Neutrophil (primary cell): Measurements from ENCODE around the gene SCTR.

Source experiments
- H3K27ac ChIP-seq: fragments of 200-600 bp; sonication (generic); 2 replicates; pipeline ENCODE4 v1.5.1; 2016; ENCODE audit warnings: mild to moderate bottlenecking, moderate library complexity
- H3K27me3 ChIP-seq: fragments of 200-600 bp; sonication (generic); 2 replicates; pipeline ENCODE4 v1.6.0; 2016; ENCODE audit warnings: mild to moderate bottlenecking
- H3K36me3 ChIP-seq: fragments of 200-600 bp; sonication (generic); 2 replicates; pipeline ENCODE4 v1.5.1; 2017
- H3K4me1 ChIP-seq, 2 experiments: fragments of 200-600 bp in 1 of 2; sonication (generic) in 1 of 2; 1 replicate in 1 of 2; 2 replicates in 1 of 2; pipeline versions ENCODE4 v1.5.1 to v1.6.1; 2013 to 2016; ENCODE audit warnings: low read depth in 1 of 2, low read length in 1 of 2, mild to moderate bottlenecking in 1 of 2, moderate library complexity in 1 of 2; ENCODE audit not compliant: control insufficient read depth in 1 of 2, insufficient read depth in 1 of 2
- H3K4me3 ChIP-seq, 2 experiments: fragments of 200-600 bp in 1 of 2; sonication (generic) in 1 of 2; 1 replicate in 1 of 2; 2 replicates in 1 of 2; pipeline ENCODE4 v1.5.1; 2013 to 2016; ENCODE audit warnings: low read depth in 1 of 2, low read length in 1 of 2, mild to moderate bottlenecking in 1 of 2, moderate library complexity in 1 of 2
- H3K9me3 ChIP-seq: fragments of 200-600 bp; sonication (generic); 2 replicates; pipeline ENCODE4 v1.5.1; 2016
- CTCF ChIP-seq: fragments of 200-600 bp; sonication (generic); IDR thresholded peaks from 2 replicates; pipeline ENCODE4 v1.5.1; 2016; ENCODE audit warnings: antibody characterized with exemption

The SCTR gene

GRCh38 chr2:119435953-119436297, 88.4 kb downstream of the SCTR start:
- no peak overlapping the region for H3K4me3 ChIP-seq
- no peaks in the 10 kb centered on the region for H3K36me3 ChIP-seq
- peaks cover 38% of the 10 kb centered on the region for H3K27me3 ChIP-seq
- H3K9me3 ChIP-seq = no peaks in the 10 kb centered on the region
- H3K4me1 ChIP-seq = peaks cover 6 to 13% of the 10 kb centered on the region in 2 experiments
- no peak for TF ChIP-seq CTCF
- no peak overlapping the region for H3K27ac ChIP-seq

GRCh38 chr2:119435081-119435952, 89.0 kb downstream of the SCTR start:
- peaks cover 6 to 13% of the 10 kb centered on the region in 2 experiments for H3K4me1 ChIP-seq
- H3K27me3 ChIP-seq = peaks cover 45% of the 10 kb centered on the region
- TF ChIP-seq CTCF = no peak

GRCh38 chr2:119434664-119435063, 89.6 kb downstream of the SCTR start:
- no peak overlapping the region for H3K4me3 ChIP-seq

More at GRCh38 chr2:119435081-119435952, 89.0 kb downstream of the SCTR start:
- H3K9me3 ChIP-seq = no peaks in the 10 kb centered on the region
- H3K36me3 ChIP-seq = no peaks in the 10 kb centered on the region
- no peak overlapping the region for H3K27ac ChIP-seq
- no peak overlapping the region for H3K4me3 ChIP-seq

GRCh38 chr2:119433636-119434327, 90.5 kb downstream of the SCTR start:
- peaks cover 6 to 13% of the 10 kb centered on the region in 2 experiments for H3K4me1 ChIP-seq
- H3K36me3 ChIP-seq = no peaks in the 10 kb centered on the region
- H3K9me3 ChIP-seq = no peaks in the 10 kb centered on the region
- no peak overlapping the region for H3K4me3 ChIP-seq
- TF ChIP-seq CTCF = no peak
- no peak overlapping the region for H3K27ac ChIP-seq
- H3K27me3 ChIP-seq = peaks cover 60% of the 10 kb centered on the region

More at GRCh38 chr2:119434664-119435063, 89.6 kb downstream of the SCTR start:
- Histone ChIP-seq H3K4me1 (peaks cover 6 to 13% of the 10 kb centered on the region in 2 experiments), H3K36me3 (no peaks in the 10 kb centered on the region), H3K9me3 (no peaks in the 10 kb centered on the region), H3K27me3 (peaks cover 51% of the 10 kb centered on the region), H3K27ac (no peak overlapping the region)
- TF ChIP-seq CTCF = no peak

- Histone ChIP-seq H3K9me3 (no peaks in the 10 kb centered on the region), H3K36me3 (no peaks in the 10 kb centered on the region), H3K27me3 (peaks cover 68% of the 10 kb centered on the region), H3K4me1 (peaks cover 6 to 13% of the 10 kb centered on the region in 2 experiments), H3K4me3 (no peak overlapping the region), H3K27ac (no peak overlapping the region)
- no peak for TF ChIP-seq CTCF
Measured at GRCh38 chr2:119432851-119433522, 91.3 kb downstream of the SCTR start.
